ENCODE data around the gene CST2. TPM values are rescaled to one million over a fixed set of nuclear protein-coding genes. Genes with fewer than 3 reads are reported as not detected.

The CST2 gene, protein sequence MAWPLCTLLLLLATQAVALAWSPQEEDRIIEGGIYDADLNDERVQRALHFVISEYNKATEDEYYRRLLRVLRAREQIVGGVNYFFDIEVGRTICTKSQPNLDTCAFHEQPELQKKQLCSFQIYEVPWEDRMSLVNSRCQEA
- not detected in 3 replicates for total RNA-seq
- long read RNA-seq = 0 reads

DNA sequence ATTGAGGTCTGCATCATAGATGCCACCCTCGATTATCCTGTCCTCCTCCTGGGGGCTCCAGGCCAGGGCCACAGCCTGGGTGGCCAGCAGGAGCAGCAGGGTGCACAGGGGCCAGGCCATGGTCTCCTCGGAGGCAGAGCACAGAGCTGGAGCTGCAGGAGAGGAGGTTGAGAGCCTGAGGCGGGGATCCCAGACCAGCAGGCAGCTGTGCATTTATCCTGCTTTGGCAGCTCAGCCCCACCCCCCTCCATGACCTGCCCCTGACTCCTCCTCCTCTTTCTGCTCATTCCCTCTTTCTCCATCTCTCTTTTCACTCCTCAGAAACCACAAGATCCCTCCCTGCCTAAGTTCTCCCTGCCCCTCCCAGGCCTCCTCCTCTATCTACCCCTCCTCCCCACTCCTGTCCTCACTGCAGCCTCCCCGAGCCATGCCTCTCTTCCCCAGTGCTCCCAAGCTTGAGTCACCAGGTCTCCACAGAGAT is at the start of gene CST2:
TSS of gene CST2 (minus strand) at position 189 of the 481 bp plus-strand sequence. CDS start at position 120, 69 bp downstream.
- H3K4me1 Mint-ChIP-seq (ENCODE audit: low read depth) = peaks cover 5% of the 10 kb centered on the region
- H3K4me3 Mint-ChIP-seq (ENCODE audit: unreplicated experiment) = no peak within 1 kb of the TSS
- TF ChIP-seq, protein P1, sequence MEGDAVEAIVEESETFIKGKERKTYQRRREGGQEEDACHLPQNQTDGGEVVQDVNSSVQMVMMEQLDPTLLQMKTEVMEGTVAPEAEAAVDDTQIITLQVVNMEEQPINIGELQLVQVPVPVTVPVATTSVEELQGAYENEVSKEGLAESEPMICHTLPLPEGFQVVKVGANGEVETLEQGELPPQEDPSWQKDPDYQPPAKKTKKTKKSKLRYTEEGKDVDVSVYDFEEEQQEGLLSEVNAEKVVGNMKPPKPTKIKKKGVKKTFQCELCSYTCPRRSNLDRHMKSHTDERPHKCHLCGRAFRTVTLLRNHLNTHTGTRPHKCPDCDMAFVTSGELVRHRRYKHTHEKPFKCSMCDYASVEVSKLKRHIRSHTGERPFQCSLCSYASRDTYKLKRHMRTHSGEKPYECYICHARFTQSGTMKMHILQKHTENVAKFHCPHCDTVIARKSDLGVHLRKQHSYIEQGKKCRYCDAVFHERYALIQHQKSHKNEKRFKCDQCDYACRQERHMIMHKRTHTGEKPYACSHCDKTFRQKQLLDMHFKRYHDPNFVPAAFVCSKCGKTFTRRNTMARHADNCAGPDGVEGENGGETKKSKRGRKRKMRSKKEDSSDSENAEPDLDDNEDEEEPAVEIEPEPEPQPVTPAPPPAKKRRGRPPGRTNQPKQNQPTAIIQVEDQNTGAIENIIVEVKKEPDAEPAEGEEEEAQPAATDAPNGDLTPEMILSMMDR (IDR thresholded peaks at IDR 0.05) = no peak
- no peaks in the 10 kb centered on the region for H3K27me3 Mint-ChIP-seq (ENCODE audit: low read depth)
- no peaks in the 10 kb centered on the region for H3K9me3 Mint-ChIP-seq (ENCODE audit: low read depth)
- no peak within 1 kb of the TSS for H3K27ac Mint-ChIP-seq (ENCODE audit: unreplicated experiment)
- no peak for DNase-seq (ENCODE audit: low spot score)
- no peaks in the 10 kb centered on the region for H3K36me3 Mint-ChIP-seq (ENCODE audit: low read depth)

DNA sequence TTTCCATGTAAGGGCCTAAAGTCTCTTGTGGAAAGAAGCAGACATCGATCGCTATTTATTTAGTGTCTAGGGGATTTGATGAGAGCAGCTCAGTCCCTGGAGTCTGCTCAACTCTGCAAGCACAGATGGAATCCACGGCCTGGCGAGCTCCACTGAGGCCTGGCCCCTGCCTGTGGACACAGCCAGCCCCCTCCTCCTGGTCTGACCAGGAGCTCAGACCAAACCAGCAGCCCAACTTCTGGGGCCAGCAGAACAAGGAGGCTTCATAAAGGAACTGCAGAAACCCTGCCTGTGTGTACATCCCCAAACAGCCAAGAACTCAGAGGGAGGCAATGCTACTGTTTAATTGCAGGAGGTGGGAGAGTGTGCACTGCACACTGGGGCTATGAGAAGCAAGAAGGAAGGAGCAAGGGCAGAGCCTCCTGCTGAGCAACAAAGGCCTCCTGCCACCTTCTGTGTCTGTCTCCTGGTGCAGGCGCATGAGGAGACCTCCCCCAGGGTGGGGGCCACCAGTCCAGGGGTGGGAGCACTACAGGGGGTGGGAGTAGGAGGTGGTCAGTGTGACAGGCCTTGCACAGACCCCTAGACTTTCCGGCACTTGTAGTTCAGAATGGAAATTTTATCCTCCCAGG is 49.2 kb upstream of the CST2 start:
- H3K27me3 Mint-ChIP-seq (ENCODE audit: low read depth) = peaks cover 24% of the 10 kb centered on the region
- TF ChIP-seq, protein P1 (IDR thresholded peaks at IDR 0.05) = no peak

DNA sequence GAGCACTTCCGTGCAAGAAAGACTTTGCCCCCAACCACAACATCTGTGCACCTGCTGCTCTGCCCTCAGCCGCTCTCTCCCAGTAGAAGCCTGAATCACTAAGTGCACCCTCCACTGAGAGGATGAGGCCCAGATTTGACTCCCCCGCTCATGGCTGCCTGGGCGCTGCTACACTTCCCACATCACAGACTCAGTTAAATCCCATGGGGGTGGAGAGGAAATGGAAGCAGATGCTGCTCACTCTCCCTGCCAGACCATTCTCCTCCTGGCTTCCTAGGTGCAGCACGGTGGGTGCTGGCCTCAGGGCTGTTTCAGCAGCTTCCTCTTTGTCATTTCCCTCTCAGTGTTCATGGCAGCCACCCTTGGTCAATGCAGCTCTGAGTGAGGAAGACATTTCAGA is 48.2 kb upstream of the CST2 start:
- Mint-ChIP-seq H3K9me3 (ENCODE audit: low read depth) (no peaks in the 10 kb centered on the region), H3K36me3 (ENCODE audit: low read depth) (no peaks in the 10 kb centered on the region), H3K4me1 (ENCODE audit: low read depth) (no peaks in the 10 kb centered on the region), H3K27me3 (ENCODE audit: low read depth) (peaks cover 31% of the 10 kb centered on the region), H3K27ac (ENCODE audit: unreplicated experiment) (no peak overlapping the region), H3K4me3 (ENCODE audit: unreplicated experiment) (no peak overlapping the region)
- no peak for DNase-seq (ENCODE audit: low spot score)
- TF ChIP-seq, protein P1 (IDR thresholded peaks at IDR 0.05) = no peak

More for the DNA sequence above, 49.2 kb upstream of the CST2 start:
- DNase-seq (ENCODE audit: low spot score) = no peak
- no peak overlapping the region for H3K4me3 Mint-ChIP-seq (ENCODE audit: unreplicated experiment)
- H3K9me3 Mint-ChIP-seq (ENCODE audit: low read depth) = no peaks in the 10 kb centered on the region
- peaks cover 8% of the 10 kb centered on the region for H3K4me1 Mint-ChIP-seq (ENCODE audit: low read depth)
- no peak overlapping the region for H3K27ac Mint-ChIP-seq (ENCODE audit: unreplicated experiment)
- no peaks in the 10 kb centered on the region for H3K36me3 Mint-ChIP-seq (ENCODE audit: low read depth)

DNA sequence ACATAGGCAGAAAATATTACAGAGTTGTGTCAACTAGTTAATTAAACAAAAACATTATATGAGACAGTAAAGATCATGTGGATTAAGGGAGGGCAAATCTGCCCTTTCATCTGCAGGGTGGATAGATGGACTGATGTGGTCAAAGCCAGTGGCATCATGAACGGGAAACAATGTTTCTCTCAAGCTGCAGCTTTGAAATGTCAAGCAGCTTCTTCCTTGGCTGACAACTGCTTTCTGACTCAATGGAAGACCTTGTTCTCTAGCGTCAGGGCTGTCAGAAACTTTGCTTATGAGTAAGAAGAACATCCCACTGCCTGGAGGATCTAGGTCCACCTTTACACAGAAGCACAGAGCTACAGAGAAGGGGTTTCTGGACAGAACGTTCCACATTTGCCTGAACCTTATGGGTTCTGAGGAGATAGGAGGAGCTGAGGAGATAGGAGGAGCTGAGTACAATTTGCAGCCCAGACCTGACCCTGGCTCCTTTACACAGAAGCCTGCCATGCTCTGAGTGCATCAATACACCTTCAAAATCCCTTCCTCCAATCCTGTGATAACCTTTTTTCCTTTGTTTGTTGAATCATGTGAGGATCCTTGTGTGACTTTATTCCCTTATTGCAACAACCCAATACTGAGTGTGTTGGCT is 47.0 kb upstream of the CST2 start:
- Mint-ChIP-seq H3K9me3 (ENCODE audit: low read depth) (no peaks in the 10 kb centered on the region), H3K36me3 (ENCODE audit: low read depth) (no peaks in the 10 kb centered on the region), H3K4me3 (ENCODE audit: unreplicated experiment) (no peak overlapping the region), H3K4me1 (ENCODE audit: low read depth) (no peaks in the 10 kb centered on the region), H3K27me3 (ENCODE audit: low read depth) (peaks cover 43% of the 10 kb centered on the region), H3K27ac (ENCODE audit: unreplicated experiment) (no peak overlapping the region)
- no peak for DNase-seq (ENCODE audit: low spot score)
- TF ChIP-seq, protein P1 (IDR thresholded peaks at IDR 0.05) = no peak

DNA sequence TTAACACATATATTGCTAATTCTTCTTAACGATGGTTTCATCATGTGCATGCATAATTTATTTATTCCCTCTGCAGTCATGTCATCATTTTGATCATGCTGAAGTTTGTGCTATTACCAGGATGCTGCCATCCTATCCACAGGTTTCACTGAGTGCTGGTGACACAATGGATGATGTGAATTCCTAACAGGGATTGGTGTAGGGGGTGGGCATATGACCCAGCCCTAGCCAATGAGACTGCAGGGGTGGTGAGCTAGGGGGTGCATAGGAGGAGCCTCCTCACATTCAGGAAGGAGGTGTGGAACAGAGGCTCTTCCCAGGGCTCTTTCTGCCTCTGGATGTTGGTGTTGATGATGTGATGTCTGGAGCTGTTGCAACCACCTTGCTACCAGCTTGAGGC is 45.5 kb upstream of the CST2 start:
- Mint-ChIP-seq H3K27ac (ENCODE audit: unreplicated experiment) (no peak overlapping the region), H3K4me3 (ENCODE audit: unreplicated experiment) (no peak overlapping the region), H3K36me3 (ENCODE audit: low read depth) (no peaks in the 10 kb centered on the region), H3K27me3 (ENCODE audit: low read depth) (peaks cover 49% of the 10 kb centered on the region), H3K4me1 (ENCODE audit: low read depth) (no peaks in the 10 kb centered on the region), H3K9me3 (ENCODE audit: low read depth) (no peaks in the 10 kb centered on the region)
- TF ChIP-seq, protein P1 (IDR thresholded peaks at IDR 0.05) = no peak
- DNase-seq (ENCODE audit: low spot score) = no peak
